D721Med (cell line): Measurements from ENCODE around the gene POLR2A.

Experiments
- DNase-seq: peaks from one replicate; pipeline ENCODE4 v3.0.0; 2011; ENCODE audit warnings: low spot score; ENCODE audit not compliant: insufficient read length
- FAIRE-seq: peaks from 2 replicates; lab custom pipeline; 2011; peaks lifted over from hg19 to GRCh38; lab: Jason Lieb, UNC
- TF ChIP-seq, protein P1 (sequence below): IDR thresholded peaks from 2 replicates; pipeline ENCODE4 v1.5.1; 2012; ENCODE audit warnings: mild to moderate bottlenecking, control low read depth; ENCODE audit not compliant: insufficient read depth; ENCODE audit errors: missing control alignments

The POLR2A gene

DNA sequence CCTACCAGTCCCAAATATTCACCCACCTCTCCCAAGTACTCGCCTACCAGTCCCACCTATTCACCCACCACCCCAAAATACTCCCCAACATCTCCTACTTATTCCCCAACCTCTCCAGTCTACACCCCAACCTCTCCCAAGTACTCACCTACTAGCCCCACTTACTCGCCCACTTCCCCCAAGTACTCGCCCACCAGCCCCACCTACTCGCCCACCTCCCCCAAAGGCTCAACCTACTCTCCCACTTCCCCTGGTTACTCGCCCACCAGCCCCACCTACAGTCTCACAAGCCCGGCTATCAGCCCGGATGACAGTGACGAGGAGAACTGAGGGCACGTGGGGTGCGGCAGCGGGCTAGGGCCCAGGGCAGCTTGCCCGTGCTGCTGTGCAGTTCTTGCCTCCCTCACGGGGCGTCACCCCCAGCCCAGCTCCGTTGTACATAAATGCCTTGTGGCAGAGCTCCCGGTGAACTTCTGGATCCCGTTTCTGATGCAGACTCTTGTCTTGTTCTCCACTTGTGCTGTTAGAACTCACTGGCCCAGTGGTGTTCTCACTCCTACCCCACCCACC, 29.8 kb downstream of the POLR2A start:
- TF ChIP-seq, protein P1, sequence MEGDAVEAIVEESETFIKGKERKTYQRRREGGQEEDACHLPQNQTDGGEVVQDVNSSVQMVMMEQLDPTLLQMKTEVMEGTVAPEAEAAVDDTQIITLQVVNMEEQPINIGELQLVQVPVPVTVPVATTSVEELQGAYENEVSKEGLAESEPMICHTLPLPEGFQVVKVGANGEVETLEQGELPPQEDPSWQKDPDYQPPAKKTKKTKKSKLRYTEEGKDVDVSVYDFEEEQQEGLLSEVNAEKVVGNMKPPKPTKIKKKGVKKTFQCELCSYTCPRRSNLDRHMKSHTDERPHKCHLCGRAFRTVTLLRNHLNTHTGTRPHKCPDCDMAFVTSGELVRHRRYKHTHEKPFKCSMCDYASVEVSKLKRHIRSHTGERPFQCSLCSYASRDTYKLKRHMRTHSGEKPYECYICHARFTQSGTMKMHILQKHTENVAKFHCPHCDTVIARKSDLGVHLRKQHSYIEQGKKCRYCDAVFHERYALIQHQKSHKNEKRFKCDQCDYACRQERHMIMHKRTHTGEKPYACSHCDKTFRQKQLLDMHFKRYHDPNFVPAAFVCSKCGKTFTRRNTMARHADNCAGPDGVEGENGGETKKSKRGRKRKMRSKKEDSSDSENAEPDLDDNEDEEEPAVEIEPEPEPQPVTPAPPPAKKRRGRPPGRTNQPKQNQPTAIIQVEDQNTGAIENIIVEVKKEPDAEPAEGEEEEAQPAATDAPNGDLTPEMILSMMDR = no peak
- DNase-seq = no peak
- no peak for FAIRE-seq

DNA sequence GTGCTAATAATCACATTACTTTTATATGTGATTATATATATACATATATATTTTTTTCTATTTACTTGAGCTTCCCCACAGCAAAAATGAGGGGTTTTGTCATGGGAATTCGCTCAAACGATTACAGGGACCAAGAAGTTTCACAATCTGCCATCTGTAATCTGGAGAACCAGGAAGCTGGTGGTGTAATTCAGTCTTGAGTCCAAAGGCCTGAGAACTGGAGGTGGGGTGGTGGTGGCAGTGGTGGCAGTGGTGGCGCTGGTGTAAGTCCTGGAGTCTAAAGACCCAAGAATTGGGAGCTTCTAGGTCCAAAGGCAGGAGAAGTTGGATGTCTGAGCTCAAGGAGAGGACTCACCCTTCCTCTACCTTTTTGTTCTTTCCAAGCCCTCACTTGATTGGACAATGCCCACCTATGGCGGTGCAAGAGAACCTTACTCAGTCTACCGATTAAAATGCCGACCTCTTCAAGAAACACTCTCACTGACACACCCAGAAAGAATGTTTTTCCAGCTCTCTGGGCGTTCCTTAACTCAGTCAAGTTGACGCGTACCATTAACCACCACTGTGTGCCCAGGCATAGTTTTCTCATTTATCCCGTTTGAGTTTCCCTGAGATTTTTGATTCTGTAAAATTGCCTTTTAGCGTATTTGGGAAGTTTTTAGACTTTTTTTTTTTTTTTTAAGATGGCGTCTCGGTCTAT, 31.9 kb downstream of the POLR2A start:
- DNase-seq (no peak), FAIRE-seq (no peak)
- TF ChIP-seq, protein P1 = no peak

DNA sequence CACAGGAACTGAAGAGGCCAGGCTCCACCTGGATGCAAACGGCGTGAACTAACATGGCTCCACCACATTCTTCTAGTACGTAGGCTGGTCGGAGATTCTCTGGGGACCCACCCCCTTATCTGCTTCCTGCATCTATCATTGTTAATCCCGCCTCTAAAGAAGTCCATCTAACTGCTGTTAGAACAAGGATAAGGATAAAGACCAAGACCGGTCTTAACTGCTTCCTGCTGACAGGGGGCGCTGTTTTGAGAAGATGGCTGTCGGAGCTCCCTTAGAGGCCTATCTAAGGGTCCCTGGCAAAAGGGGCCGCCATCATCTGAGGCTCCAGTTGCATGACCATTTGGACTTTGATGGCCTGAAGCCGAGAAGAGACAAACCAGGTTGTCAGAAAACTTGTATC, 38.9 kb downstream of the POLR2A start:
- DNase-seq (no peak), FAIRE-seq (no peak)
- TF ChIP-seq, protein P1 = peak; percentile 17

DNA sequence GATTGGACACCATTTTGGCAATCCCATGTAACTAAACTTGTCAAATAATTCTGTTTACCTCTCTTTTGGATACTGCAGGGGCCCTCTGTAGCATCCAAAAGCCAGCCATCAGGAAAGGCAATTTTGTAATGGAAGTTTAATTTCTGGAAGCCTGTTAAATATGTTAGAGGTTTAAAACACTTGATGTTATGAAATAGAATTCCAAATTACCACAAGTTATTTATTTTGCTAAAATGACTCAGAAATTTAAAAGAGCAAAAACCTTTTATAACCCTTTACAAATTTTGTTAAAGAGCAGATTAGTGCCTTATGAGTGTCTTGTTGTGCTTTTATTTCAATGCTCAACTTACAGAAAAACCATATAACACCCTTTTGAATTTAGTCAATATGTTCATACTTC, 44.7 kb downstream of the POLR2A start:
- no peak for DNase-seq
- TF ChIP-seq, protein P1 = no peak
- FAIRE-seq = no peak

DNA sequence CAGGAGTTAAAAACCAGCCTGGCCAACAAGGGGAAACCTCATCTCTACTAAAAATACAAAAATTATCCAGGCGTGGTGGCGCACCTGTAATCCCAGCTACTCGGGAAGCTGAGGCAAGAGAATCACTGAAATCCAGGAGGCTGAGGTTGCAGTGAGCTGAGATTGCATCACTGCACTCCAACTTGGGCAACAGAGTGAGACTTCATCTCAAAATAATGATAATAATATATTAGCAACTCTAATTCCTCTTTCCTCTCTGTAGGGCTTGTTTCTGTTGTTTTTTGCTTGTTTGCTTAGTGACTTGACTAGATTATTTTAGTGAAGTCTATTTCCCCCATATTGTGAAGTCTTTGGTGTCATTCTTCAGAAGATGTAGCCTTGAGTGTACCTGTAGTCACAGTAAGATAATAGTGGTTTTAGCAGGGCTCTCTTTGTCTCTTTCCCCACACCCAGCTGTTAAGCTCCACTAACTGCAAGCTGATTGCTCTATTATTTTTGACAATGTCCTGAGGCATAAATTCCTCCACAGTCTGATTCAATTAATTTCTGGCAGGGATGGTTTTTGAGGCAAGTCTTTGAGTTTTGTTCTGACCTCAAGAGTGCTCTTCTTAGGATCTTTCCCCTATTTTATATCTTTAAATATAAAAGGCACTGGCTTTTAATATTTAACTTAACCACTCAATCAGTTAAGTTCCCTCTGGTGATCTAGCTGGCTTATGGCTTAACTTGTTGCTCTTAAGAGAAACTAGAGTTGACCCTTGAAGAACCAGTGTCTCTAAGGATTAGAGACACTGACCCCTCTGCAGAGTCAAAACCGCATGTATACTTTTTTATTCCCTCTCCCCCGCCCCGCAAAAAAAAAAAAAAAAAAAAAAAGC, 46.1 kb downstream of the POLR2A start:
- DNase-seq (no peak), FAIRE-seq (no peak)
- TF ChIP-seq, protein P1 = no peak

DNA sequence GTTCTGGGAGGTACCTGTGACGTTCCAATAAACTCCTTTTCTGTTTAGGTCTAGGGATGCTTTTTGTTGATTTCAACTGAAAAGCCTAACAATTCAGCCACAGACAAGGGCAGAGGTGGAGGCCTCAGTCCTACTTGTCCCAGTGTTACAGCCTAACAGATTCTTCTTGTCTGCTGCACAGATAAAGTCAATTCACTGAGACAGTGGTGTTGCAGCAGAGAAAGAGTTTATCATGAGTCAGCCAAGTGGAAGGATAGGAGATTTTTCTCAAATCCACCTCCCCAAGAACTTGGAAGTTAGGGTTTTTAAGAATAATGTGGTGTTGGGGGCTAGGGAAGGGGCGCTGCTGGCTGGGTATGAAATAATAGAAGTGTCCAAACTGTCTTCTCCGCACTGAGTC, 53.9 kb downstream of the POLR2A start:
- no peak for DNase-seq
- FAIRE-seq = no peak
- TF ChIP-seq, protein P1 = no peak
